GM18499 (cell line): ENCODE results near the gene SSMEM1.
"Not testable (repeated sequence)": the region's sequence is repeated elsewhere in the genome, so short reads cannot be mapped to it uniquely, and the experiment has no call there.

Experiments
- ATAC-seq: cut with Tn5 transposase; IDR thresholded peaks from one replicate; pipeline ENCODE4 v1.9.1; 2021; ENCODE audit warnings: moderate number of reproducible peaks; ENCODE audit not compliant: insufficient read depth, unreplicated experiment

The SSMEM1 gene

GRCh38 chr7:130243486-130243885 lies 35.8 kb downstream of the SSMEM1 start:
- not testable (repeated sequence) for ATAC-seq

- not testable (repeated sequence) for ATAC-seq
Measured at GRCh38 chr7:130246491-130246890, 38.8 kb downstream of the SSMEM1 start.

GRCh38 chr7:130248842-130249241 lies 41.2 kb downstream of the SSMEM1 start:
- not testable (repeated sequence) for ATAC-seq

- not testable (repeated sequence) for ATAC-seq
Measured at GRCh38 chr7:130249626-130250025, 42.0 kb downstream of the SSMEM1 start.

GRCh38 chr7:130254555-130254954 lies 46.9 kb downstream of the SSMEM1 start:
- no peak for ATAC-seq

GRCh38 chr7:130256704-130257103 lies 49.0 kb downstream of the SSMEM1 start:
- ATAC-seq: no peak

GRCh38 chr7:130258494-130259078 lies 50.9 kb downstream of the SSMEM1 start:
- ATAC-seq: no peak

- no peak for ATAC-seq
Measured at GRCh38 chr7:130262448-130262847, 54.8 kb downstream of the SSMEM1 start.

- ATAC-seq: no peak
Measured at GRCh38 chr7:130263130-130263529, 55.5 kb downstream of the SSMEM1 start.
